Ishikawa (cell line): ENCODE results near the gene GMCL2.

Source experiments
- CEBPB ChIP-seq: IDR thresholded peaks from 2 replicates; pipeline ENCODE4 v1.6.1; 2012
- CREB1 ChIP-seq: IDR thresholded peaks from 2 replicates; pipeline ENCODE4 v1.6.1; 2012; ENCODE audit warnings: low read depth
- EGR1 ChIP-seq: IDR thresholded peaks from 2 replicates; pipeline ENCODE4 v1.6.1; 2012
- EP300 ChIP-seq: IDR thresholded peaks from 2 replicates; pipeline ENCODE4 v1.6.1; 2012; ENCODE audit warnings: borderline replicate concordance
- FOXM1 ChIP-seq: IDR thresholded peaks from 2 replicates; pipeline ENCODE4 v1.6.1; 2012; ENCODE audit warnings: low read depth, borderline replicate concordance
- RAD21 ChIP-seq: IDR thresholded peaks from 2 replicates; pipeline ENCODE4 v1.6.1; 2012; ENCODE audit warnings: low read depth
- TAF1 ChIP-seq: IDR thresholded peaks from 2 replicates; pipeline ENCODE4 v1.6.1; 2012; ENCODE audit warnings: low read depth, mild to moderate bottlenecking
- TCF12 ChIP-seq: IDR thresholded peaks from 2 replicates; pipeline ENCODE4 v1.6.1; 2012; ENCODE audit warnings: low read depth
- TEAD4 ChIP-seq: IDR thresholded peaks from 2 replicates; pipeline ENCODE4 v1.6.1; 2012
- YY1 ChIP-seq: IDR thresholded peaks from 2 replicates; pipeline ENCODE4 v1.6.1; 2012; ENCODE audit warnings: low read depth
- ZBTB7A ChIP-seq: IDR thresholded peaks from 2 replicates; pipeline ENCODE4 v1.6.1; 2012; ENCODE audit warnings: low read depth
- TF ChIP-seq, protein P1 (sequence below): IDR thresholded peaks from 2 replicates; pipeline ENCODE4 v1.6.1; 2012; ENCODE audit warnings: low read depth, mild to moderate bottlenecking
- TF ChIP-seq, protein P2 (sequence below): IDR thresholded peaks from 2 replicates; pipeline ENCODE4 v1.6.1; 2012
- TF ChIP-seq, protein P3 (sequence below): IDR thresholded peaks from 2 replicates; pipeline ENCODE4 v1.6.1; 2012

DNA sequence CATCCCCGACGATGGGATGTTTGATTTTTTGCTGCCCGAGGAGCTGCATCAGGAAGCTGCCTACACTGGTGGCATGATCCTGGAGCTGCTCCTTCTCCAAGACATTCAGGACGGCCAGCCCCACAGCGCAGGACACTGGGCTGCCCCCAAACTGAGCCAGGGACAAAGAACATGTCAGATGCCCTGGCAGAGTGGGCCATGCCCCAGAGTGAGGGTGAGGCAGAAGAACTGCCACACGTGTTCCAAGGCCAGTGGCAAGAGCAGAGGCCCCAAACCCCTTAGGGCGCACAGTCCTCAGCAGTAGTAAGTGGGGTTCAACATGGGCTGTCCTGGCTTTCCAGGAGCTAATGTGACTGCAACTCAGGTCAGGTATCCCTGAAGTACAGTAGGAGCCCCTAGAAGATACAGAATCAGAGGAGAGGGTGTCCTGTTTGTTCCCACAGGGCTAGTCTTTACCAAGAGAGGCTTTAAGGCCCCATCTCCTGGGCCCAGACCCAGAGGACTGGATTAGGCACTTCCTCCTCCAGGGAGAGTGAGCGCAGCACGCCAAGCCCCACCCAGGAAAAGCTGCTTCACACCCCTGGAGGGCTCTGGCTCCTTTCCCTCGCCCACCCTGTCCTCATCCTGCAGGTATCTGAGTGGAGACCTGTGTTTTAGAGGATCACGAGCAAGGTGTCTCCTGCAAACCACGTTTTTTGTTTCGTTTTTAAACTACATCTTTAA, 28.3 kb upstream of the GMCL2 start:
- TF ChIP-seq FOXM1 (no peak), RAD21 (no peak), CEBPB (no peak), EP300 (no peak), TAF1 (no peak), ZBTB7A (no peak), TEAD4 (no peak), YY1 (no peak), CREB1 (no peak), EGR1 (no peak), TCF12 (no peak)
- TF ChIP-seq, protein P1, sequence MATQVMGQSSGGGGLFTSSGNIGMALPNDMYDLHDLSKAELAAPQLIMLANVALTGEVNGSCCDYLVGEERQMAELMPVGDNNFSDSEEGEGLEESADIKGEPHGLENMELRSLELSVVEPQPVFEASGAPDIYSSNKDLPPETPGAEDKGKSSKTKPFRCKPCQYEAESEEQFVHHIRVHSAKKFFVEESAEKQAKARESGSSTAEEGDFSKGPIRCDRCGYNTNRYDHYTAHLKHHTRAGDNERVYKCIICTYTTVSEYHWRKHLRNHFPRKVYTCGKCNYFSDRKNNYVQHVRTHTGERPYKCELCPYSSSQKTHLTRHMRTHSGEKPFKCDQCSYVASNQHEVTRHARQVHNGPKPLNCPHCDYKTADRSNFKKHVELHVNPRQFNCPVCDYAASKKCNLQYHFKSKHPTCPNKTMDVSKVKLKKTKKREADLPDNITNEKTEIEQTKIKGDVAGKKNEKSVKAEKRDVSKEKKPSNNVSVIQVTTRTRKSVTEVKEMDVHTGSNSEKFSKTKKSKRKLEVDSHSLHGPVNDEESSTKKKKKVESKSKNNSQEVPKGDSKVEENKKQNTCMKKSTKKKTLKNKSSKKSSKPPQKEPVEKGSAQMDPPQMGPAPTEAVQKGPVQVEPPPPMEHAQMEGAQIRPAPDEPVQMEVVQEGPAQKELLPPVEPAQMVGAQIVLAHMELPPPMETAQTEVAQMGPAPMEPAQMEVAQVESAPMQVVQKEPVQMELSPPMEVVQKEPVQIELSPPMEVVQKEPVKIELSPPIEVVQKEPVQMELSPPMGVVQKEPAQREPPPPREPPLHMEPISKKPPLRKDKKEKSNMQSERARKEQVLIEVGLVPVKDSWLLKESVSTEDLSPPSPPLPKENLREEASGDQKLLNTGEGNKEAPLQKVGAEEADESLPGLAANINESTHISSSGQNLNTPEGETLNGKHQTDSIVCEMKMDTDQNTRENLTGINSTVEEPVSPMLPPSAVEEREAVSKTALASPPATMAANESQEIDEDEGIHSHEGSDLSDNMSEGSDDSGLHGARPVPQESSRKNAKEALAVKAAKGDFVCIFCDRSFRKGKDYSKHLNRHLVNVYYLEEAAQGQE: no peak
- TF ChIP-seq, protein P2, sequence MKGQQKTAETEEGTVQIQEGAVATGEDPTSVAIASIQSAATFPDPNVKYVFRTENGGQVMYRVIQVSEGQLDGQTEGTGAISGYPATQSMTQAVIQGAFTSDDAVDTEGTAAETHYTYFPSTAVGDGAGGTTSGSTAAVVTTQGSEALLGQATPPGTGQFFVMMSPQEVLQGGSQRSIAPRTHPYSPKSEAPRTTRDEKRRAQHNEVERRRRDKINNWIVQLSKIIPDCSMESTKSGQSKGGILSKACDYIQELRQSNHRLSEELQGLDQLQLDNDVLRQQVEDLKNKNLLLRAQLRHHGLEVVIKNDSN: no peak
- TF ChIP-seq, protein P3, sequence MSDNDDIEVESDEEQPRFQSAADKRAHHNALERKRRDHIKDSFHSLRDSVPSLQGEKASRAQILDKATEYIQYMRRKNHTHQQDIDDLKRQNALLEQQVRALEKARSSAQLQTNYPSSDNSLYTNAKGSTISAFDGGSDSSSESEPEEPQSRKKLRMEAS: no peak
